HG03060 (cell line): ENCODE results near the gene NAB1.
"Not testable (repeated sequence)": the region's sequence is repeated elsewhere in the genome, so short reads cannot be mapped to it uniquely, and the experiment has no call there.

Source experiments
- ATAC-seq: cut with Tn5 transposase; IDR thresholded peaks from one replicate; pipeline ENCODE4 v1.9.1; 2021; ENCODE audit warnings: low read depth, moderate number of reproducible peaks; ENCODE audit not compliant: unreplicated experiment

The NAB1 gene, protein sequence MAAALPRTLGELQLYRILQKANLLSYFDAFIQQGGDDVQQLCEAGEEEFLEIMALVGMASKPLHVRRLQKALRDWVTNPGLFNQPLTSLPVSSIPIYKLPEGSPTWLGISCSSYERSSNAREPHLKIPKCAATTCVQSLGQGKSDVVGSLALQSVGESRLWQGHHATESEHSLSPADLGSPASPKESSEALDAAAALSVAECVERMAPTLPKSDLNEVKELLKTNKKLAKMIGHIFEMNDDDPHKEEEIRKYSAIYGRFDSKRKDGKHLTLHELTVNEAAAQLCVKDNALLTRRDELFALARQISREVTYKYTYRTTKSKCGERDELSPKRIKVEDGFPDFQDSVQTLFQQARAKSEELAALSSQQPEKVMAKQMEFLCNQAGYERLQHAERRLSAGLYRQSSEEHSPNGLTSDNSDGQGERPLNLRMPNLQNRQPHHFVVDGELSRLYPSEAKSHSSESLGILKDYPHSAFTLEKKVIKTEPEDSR

GRCh38 chr2:190649035-190649797 is at the start of gene NAB1:
TSS of gene NAB1 (plus strand) at chr2:190649083. CDS start at chr2:190659177, 10,094 bp downstream.
- ATAC-seq: no peak

- no peak for ATAC-seq
Observed at GRCh38 chr2:190599546-190600220, 49.2 kb upstream of the NAB1 start.

DNA sequence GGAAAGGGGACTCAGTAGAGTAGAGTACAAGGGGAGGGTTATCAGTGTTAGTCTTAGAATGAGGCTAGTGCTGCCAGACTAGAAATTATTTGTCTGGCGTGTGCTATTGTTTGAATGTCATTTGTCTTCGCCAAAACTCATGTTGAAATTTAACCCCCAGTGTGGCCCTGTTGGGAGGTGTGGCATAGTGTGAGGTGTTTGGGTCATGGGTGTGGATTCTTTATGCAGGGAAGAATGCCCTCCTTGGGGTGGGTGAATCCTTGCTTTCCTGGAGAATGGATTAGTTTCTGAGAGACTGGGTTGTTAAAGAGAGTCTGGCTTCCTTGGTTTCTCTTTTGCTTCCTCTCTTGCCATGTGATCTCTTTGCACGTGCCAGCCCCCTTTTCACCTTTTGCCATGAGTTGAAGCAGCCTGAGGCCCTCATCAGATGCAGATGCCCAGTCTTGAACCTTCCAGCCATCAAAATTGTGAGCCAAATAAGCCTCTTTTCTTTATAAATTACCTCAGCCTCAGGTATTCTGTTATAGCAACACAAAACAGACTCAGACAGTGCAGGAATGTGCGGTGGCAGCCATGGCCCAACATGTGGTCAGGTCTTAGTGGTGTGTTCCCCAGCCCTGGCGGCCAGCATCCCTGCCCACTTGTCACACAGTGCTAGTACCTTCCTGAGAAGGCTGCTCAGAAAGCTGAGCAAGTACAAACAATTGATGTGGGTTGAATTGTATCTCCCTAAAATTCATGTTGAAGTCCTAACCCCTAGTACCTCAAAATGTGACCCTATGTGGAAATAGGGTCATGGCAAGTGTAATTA is 48.4 kb upstream of the NAB1 start:
- ATAC-seq: no peak

GRCh38 chr2:190603374-190603773 is 45.5 kb upstream of the NAB1 start:
- no peak for ATAC-seq

- ATAC-seq: no peak
Observed at GRCh38 chr2:190607014-190607597, 41.8 kb upstream of the NAB1 start.

DNA sequence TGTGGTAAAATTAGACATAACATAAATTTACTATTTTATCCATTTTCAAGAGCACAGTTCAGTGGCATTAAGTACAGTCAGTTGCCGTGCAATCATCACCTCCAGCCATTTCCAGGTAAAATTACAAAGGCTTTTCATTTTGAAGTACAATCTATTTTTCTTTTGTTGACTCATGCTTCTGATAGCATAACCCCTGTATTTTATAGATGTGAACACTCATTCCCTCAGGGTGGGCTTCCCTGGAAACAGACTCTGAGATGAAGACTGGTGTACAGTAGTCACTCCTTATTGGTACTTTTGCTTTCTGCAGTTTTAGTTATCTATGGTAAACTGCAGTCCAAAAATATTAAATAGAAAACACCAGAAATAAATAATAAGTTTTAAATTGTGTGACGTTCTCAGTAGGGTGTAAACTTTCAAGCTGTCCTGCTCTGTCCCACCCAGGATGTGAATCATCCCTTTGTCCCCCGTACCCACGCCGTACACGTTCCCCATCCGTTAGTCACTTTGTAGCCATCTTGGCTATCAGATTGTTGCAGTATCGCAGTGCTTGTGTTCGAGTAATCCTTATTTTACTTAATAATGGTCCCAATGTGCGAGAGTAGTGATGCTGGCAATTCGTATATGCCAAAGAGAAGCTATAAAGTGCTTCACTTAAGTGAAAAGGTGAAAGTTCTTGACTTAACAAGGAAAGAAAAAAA is 41.1 kb upstream of the NAB1 start:
- ATAC-seq: no peak

DNA sequence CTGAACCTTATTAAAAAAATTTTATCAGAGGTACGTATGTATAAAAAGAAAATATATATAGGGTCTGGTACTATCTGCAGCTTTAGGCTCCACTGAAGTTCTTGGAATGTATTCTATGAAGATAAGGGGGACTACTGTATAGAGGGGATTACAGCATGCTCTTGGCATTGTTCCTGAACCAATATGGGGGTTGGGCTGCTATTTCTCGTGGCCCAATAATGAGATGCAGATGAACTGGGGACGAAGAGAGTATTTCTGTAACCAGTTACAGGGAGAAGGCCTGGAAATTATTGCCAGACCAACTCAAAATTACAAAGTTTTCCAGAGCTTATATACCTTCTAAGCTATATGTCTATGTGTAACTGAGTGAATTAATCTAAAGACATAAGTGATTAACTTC is 40.0 kb upstream of the NAB1 start:
- ATAC-seq: not testable (repeated sequence)

DNA sequence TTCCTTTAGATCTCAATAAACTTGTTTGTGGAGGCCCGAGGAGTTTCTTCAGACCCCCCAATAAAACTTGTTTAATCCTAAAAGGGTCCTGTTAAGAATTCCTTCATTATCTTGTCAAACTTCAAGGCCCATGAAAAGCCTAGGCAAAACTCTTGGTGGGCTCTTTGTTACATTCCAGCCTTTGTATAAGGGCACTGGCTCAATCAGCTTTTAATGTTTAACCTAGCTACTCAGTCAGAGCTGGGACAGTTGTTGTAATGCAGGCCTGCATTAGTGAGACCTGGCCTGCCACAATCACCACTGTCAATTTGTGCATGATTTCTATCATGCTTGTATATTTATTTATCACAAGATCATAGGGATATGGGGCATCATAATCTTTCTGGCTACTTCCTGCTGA is 39.5 kb upstream of the NAB1 start:
- ATAC-seq: not testable (repeated sequence)

DNA sequence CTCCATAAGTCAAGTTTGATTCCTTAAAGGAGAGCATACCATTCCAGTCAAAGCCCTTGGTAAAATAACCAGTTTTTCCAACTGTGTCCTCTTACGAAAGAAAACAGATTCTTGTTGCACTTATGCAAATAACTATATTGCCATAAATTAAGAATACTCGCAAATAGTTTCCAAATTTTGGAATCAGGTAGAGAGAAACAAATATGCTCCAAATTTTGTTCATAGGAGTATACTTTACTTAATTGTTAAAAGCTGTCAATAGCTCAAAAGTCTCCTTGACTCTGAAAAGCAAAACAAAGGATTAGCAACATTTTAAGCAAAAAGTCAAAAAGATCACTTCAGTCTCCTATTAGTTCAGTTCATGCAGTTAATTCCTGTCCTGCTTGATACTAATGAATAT is 38.4 kb upstream of the NAB1 start:
- ATAC-seq: not testable (repeated sequence)

DNA sequence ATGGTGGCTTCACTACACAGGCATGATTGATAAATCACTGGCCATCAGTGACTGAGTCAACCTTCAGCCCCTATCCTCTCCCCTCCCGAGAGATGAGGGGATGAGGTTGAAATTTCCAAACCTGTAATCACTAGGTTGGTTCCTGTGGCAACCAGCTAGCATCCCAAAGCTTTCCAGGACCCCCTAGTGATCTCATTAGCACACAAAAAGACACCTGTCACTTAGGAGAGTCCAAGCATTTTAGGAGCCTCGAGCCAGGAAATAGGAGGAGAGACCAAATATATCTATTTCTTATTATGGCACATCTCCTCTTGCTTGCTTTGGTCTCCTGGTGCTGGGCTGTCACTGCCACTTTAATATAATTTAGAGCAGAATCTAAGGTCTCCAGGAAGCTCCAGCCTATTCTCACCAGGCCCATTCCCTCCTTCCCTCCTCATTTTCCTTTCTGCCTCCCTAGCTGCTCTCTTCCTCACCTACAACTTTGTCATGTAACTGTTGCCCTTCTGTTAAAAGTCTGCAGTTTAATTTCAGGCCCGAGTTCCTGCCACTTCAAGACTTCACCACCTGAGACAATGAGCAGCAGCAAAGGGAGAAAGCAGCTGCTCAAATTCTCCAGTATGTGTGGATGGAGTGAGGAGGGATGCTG is 33.2 kb upstream of the NAB1 start:
- ATAC-seq: no peak

- no peak for ATAC-seq
Observed at GRCh38 chr2:190618030-190618429, 30.9 kb upstream of the NAB1 start.

- no peak for ATAC-seq
Observed at GRCh38 chr2:190625691-190626090, 23.2 kb upstream of the NAB1 start.

DNA sequence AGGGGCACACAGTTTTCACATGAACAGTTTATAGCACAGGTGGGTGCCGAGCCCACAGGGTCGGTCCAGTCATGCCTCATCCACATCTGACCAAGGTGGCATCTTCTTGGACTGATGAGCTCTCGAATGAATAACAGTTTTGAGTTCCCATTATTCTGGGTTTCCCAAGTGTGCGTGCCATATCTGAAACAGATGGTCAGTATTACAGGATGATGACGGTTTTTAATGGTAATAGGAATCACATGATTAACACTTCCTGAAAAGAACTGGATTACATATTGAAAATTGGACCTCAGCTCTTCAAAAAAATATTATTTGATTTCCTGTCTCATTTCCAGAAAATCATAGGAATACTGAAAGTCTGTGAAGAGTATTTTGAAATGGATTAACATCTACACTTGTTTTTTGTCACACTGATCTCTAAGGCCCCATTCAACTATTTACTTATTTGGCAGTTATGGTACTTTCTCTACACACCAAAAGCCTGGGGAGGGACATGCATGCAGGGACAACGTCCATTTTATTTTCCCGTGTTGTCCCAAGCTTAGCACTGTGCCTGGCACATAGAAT is 22.2 kb upstream of the NAB1 start:
- ATAC-seq: no peak

DNA sequence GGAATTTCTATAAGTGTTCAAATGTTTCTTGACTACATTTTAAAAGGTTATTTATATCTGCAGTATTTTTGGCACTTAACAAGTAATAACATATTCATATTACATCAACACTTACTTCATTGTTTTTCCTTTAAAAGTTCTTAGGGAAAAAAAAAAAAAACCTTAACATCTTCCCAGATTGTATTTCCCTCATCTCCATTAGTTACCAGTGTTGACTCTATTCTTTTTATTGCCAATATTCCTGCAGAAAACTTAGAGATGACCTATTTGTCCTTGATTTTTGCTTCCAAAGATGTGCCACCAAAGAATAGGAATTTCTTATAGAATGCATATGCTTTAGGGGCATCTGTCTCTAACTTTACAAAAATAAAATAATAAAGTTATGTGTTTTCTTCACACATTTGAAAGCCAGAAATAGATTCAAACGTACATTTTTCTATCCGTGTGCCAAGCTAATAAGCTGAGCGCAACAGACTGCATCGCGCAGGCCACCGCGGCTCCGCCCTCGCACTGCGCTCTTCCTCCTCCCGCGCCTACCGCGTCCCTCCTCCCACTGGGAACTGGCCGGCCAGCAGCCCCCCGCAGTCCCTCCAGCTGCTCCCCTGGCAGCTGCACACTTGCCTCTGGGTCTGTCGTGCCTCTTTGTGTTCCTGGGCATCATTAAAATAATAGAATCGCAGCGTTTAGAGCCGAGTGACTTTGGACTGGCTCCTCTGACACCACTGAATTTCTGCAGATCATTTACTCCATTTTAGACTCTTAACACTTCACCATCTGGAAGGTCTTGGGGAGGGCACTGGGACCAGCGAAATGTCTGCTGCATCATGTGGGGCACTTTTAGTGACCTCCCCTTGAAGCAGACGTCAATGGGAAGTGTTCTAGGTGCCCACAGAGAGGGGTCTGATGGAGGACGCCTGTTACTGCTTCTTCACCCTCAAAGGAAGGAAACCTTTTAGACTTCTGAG is 21.2 kb upstream of the NAB1 start:
- ATAC-seq: peak; percentile 44

GRCh38 chr2:190628591-190629319 is 20.1 kb upstream of the NAB1 start:
- no peak for ATAC-seq

DNA sequence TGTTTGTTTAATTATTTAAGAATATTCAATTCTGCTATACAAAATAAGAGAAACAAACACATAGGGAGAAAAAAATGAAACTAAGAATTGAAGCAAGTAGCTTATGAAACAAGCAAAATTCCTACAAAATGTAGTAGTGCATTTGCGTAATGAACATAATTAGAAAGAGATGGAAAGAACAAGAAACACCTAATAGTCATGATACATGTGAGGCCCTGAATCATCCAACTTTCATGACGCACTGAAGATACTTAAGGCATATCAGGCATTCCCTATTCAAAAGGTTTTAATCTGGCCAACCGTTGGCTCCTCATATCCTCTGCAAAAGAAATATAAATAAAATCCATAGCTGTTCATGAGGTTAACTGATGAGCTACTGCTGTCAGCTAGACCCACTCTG is 14.5 kb upstream of the NAB1 start:
- no peak for ATAC-seq

DNA sequence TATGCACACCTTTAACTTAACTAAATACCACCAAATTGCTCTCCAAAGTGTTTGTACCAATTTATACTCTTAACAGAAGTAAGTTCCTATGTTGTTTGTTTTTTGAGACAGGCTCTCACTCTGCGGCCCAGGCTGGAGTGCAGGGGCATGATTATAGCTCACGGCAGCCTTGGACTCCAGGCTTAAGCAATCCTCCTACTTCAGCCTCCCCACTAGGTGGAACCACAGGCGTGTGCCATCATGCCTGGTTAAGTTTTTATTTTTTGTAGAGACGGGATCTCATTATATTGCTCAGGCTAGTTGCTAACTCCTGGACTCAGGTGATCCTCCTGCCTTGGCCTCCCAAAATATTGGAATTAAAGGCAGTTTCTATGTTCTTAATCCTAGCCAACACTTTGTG is 13.1 kb upstream of the NAB1 start:
- no peak for ATAC-seq
